ENCODE data around the gene LBR.

LBR gene

DNA sequence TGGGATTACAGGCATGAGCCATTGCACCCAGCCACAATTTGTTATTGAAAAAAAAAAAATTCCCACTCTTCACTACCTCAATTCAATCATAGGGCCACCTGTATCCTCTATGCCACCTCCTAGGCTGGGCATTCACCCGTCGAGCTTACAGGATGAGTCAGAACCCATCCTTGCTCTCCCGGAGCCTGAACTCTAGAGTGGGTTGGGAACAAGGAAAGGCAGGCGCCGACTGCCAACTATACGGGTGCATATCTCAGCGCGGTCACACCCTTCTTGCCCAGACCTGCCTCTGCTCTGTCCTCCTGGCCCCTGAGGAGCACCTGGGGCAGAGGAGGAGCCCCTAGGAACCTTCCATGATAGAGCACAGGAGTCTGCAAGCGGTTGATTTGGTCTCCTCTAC lies 21.4 kb upstream of the LBR start:
- peak; percentile 81 for ATAC-seq

DNA sequence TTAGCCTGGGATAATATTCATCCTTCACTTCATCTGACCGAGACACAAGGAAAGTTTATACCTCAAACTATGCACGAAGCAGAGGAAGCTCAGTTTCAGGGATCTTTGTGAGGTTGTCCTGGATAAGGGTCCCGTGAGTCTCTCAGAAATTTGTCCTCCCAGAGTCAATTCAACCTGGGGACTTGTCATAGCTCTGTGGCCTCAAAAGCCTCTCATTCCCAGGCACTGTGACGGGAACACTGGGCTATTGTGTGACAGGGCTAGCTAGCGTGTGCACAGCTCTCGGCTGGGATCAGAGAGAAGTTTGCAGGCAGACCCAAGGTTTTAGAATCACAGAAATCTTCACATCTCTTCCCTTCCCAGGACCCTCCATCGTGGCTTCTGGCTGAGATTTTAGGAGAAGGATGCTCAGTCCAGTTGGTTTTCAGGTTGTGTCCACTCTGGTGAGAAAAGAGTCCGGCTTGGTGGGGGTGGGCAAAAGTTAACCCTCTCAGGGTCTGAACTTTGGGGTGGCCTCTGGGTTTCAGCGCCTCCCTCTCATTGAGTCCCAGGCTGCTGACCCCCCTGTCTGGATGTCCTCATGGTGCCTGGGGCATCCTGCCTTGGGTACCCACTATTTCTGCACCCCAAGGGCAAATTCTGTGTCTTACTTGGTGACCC lies 20.4 kb upstream of the LBR start:
- no peak for ATAC-seq
- TF ChIP-seq, protein P1, sequence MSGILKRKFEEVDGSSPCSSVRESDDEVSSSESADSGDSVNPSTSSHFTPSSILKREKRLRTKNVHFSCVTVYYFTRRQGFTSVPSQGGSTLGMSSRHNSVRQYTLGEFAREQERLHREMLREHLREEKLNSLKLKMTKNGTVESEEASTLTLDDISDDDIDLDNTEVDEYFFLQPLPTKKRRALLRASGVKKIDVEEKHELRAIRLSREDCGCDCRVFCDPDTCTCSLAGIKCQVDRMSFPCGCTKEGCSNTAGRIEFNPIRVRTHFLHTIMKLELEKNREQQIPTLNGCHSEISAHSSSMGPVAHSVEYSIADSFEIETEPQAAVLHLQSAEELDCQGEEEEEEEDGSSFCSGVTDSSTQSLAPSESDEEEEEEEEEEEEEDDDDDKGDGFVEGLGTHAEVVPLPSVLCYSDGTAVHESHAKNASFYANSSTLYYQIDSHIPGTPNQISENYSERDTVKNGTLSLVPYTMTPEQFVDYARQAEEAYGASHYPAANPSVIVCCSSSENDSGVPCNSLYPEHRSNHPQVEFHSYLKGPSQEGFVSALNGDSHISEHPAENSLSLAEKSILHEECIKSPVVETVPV (CRISPR knock-in tag; IDR thresholded peaks at IDR 0.05) = no peak
- no peak for TF ChIP-seq ISL1 (CRISPR knock-in tag; IDR thresholded peaks at IDR 0.05)
- TF ChIP-seq ZC3H10 (CRISPR knock-in tag; IDR thresholded peaks at IDR 0.05) = no peak
- TF ChIP-seq RARB (CRISPR knock-in tag; IDR thresholded peaks at IDR 0.05) = no peak
- no peak for TF ChIP-seq CSDC2 (CRISPR knock-in tag; IDR thresholded peaks at IDR 0.05)
- TF ChIP-seq ESRRG (CRISPR knock-in tag; IDR thresholded peaks at IDR 0.05) = no peak
- TF ChIP-seq ARNTL (CRISPR knock-in tag; IDR thresholded peaks at IDR 0.05; ENCODE audit: borderline replicate concordance, low read depth) = no peak
- TF ChIP-seq, protein P2, sequence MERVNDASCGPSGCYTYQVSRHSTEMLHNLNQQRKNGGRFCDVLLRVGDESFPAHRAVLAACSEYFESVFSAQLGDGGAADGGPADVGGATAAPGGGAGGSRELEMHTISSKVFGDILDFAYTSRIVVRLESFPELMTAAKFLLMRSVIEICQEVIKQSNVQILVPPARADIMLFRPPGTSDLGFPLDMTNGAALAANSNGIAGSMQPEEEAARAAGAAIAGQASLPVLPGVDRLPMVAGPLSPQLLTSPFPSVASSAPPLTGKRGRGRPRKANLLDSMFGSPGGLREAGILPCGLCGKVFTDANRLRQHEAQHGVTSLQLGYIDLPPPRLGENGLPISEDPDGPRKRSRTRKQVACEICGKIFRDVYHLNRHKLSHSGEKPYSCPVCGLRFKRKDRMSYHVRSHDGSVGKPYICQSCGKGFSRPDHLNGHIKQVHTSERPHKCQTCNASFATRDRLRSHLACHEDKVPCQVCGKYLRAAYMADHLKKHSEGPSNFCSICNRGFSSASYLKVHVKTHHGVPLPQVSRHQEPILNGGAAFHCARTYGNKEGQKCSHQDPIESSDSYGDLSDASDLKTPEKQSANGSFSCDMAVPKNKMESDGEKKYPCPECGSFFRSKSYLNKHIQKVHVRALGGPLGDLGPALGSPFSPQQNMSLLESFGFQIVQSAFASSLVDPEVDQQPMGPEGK (CRISPR knock-in tag; IDR thresholded peaks at IDR 0.05; ENCODE audit: borderline replicate concordance) = no peak
- no peak for TF ChIP-seq ZFP3 (CRISPR knock-in tag; IDR thresholded peaks at IDR 0.05)
- no peak for TF ChIP-seq TOX (CRISPR knock-in tag; IDR thresholded peaks at IDR 0.05; ENCODE audit: borderline replicate concordance)
- no peak for TF ChIP-seq SNAI2 (CRISPR knock-in tag; IDR thresholded peaks at IDR 0.05)

More for the DNA sequence above, 21.4 kb upstream of the LBR start:
- TF ChIP-seq OSR1 (CRISPR knock-in tag; IDR thresholded peaks at IDR 0.05) (no peak), ZNF8 (CRISPR knock-in tag; IDR thresholded peaks at IDR 0.05) (no peak)

DNA sequence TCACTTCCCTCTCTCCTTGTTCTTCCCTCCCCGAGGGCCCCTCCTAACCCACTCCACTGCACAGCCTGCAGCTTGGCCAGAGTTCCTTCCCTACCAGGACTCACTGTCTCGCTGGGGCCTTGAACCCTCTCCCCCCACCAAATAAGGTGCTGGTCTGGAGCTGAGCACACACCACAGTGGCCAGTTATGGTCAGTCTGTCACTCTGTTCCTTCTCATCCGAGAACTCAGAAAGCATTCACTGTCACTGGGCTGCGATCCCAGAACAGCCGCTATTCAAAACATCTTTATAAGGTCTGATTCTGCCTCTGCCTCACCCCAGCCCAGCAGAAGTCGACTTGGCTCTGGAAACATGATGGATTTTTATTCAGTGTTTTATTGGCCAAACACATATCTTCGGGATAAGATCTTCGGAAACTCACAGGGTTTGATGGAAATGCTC lies 19.8 kb upstream of the LBR start:
- TF ChIP-seq ZNF565 (CRISPR knock-in tag; conservative IDR thresholded peaks at IDR 0.05; ENCODE audit: low read depth) (no peak), ZNF70 (CRISPR knock-in tag; IDR thresholded peaks at IDR 0.05) (no peak), SNAI2 (CRISPR knock-in tag; IDR thresholded peaks at IDR 0.05) (no peak), ARNTL (CRISPR knock-in tag; IDR thresholded peaks at IDR 0.05; ENCODE audit: borderline replicate concordance, low read depth) (no peak), ESRRG (CRISPR knock-in tag; IDR thresholded peaks at IDR 0.05) (no peak), CSDC2 (CRISPR knock-in tag; IDR thresholded peaks at IDR 0.05) (no peak)
- ATAC-seq = no peak; the same call in none of the 3 replicates

DNA sequence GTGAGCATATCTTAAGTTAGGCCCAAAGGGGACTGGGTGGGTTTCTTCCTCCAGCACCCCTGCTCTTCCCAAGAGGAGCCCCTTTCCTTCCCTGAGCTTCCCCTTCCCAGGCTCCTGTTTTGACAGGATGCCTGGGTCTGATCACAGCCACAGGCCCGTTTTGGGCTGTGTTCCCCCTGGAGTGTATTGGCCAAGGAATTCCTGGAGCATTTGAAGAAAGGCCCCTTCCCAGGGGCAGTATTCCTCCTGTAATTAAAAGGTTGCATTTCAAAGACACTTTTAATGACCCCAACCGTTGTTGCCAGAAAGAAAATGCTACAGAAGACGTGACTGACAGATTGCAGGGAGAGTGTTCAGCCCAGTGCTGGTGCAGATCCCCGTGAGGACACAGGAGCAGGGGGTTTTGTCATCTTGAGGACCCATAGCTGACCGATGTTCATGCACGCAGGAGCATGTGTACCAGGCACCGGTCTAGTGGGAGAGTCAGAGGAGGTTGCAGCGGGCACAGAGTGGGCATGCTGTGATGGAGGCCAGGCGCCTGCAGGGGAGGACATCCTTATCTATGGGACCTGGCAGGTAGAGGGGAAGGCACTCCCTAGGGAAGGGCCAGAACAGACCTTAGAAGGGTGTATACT lies 19.3 kb upstream of the LBR start:
- no peak; the same call in 2 of the 3 replicates for ATAC-seq
- TF ChIP-seq ZNF565 (CRISPR knock-in tag; conservative IDR thresholded peaks at IDR 0.05; ENCODE audit: low read depth) (no peak), OSR1 (CRISPR knock-in tag; IDR thresholded peaks at IDR 0.05) (no peak), ARNTL (CRISPR knock-in tag; IDR thresholded peaks at IDR 0.05; ENCODE audit: borderline replicate concordance, low read depth) (no peak), ESRRG (CRISPR knock-in tag; IDR thresholded peaks at IDR 0.05) (no peak)
- TF ChIP-seq, protein P2 (CRISPR knock-in tag; IDR thresholded peaks at IDR 0.05; ENCODE audit: borderline replicate concordance) = no peak

DNA sequence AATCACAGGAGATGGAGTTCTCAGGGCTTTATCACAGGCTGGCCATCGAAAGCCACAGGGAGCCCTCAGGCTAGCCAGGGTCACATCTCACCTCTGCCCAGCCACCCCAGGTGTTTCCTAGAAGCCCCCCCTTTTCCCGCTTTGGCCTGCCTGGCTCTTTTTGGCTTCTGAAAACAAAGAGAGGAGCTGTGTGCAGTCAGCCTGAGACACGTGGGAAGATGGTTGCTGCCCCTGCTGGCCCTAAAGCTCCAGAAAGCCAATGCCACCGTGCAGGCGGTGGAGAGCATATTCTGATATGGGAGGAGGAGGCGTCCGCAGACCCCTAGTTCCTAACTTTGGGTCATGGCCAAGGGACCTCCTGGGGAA lies 18.7 kb upstream of the LBR start:
- no peak for TF ChIP-seq TCF4 (CRISPR knock-in tag; IDR thresholded peaks at IDR 0.05; ENCODE audit: borderline replicate concordance)
- no peak for TF ChIP-seq ARNTL (CRISPR knock-in tag; IDR thresholded peaks at IDR 0.05; ENCODE audit: borderline replicate concordance, low read depth)
- TF ChIP-seq CSDC2 (CRISPR knock-in tag; IDR thresholded peaks at IDR 0.05) = no peak
- TF ChIP-seq, protein P3, sequence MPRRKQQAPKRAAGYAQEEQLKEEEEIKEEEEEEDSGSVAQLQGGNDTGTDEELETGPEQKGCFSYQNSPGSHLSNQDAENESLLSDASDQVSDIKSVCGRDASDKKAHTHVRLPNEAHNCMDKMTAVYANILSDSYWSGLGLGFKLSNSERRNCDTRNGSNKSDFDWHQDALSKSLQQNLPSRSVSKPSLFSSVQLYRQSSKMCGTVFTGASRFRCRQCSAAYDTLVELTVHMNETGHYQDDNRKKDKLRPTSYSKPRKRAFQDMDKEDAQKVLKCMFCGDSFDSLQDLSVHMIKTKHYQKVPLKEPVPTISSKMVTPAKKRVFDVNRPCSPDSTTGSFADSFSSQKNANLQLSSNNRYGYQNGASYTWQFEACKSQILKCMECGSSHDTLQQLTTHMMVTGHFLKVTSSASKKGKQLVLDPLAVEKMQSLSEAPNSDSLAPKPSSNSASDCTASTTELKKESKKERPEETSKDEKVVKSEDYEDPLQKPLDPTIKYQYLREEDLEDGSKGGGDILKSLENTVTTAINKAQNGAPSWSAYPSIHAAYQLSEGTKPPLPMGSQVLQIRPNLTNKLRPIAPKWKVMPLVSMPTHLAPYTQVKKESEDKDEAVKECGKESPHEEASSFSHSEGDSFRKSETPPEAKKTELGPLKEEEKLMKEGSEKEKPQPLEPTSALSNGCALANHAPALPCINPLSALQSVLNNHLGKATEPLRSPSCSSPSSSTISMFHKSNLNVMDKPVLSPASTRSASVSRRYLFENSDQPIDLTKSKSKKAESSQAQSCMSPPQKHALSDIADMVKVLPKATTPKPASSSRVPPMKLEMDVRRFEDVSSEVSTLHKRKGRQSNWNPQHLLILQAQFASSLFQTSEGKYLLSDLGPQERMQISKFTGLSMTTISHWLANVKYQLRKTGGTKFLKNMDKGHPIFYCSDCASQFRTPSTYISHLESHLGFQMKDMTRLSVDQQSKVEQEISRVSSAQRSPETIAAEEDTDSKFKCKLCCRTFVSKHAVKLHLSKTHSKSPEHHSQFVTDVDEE (CRISPR knock-in tag; IDR thresholded peaks at IDR 0.05) = no peak
- no peak for TF ChIP-seq ZC3H10 (CRISPR knock-in tag; IDR thresholded peaks at IDR 0.05)
- no peak for TF ChIP-seq TOX (CRISPR knock-in tag; IDR thresholded peaks at IDR 0.05; ENCODE audit: borderline replicate concordance)
- TF ChIP-seq GLIS3 (CRISPR knock-in tag; IDR thresholded peaks at IDR 0.05) = no peak
- TF ChIP-seq OSR1 (CRISPR knock-in tag; IDR thresholded peaks at IDR 0.05) = no peak
- TF ChIP-seq, protein P1 (CRISPR knock-in tag; IDR thresholded peaks at IDR 0.05) = no peak
- TF ChIP-seq, protein P2 (CRISPR knock-in tag; IDR thresholded peaks at IDR 0.05; ENCODE audit: borderline replicate concordance) = no peak
- no peak for ATAC-seq
